ENCODE data around the gene ASPSCR1.

The ASPSCR1 gene

DNA sequence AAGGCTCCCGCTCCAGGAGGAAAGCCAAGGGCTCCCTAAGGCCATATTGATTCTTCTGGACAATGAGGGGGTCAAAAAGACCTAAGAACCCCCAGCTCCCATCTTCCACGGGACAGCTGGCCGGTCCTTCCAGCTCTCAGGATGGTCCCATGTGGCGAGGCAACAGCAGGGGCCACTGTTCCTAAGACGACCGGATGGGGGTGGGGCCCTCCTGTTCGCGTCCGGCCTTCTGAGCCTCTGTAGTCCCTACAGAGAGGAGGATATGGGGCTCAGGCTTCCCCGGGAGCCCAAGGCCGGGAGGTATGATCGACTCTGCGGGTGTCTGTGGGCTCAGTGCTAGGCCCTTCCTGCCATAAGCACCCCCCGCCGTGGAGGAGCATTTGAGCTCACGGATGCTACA, 66.1 kb downstream of the ASPSCR1 start:
- TF ChIP-seq, protein P1, sequence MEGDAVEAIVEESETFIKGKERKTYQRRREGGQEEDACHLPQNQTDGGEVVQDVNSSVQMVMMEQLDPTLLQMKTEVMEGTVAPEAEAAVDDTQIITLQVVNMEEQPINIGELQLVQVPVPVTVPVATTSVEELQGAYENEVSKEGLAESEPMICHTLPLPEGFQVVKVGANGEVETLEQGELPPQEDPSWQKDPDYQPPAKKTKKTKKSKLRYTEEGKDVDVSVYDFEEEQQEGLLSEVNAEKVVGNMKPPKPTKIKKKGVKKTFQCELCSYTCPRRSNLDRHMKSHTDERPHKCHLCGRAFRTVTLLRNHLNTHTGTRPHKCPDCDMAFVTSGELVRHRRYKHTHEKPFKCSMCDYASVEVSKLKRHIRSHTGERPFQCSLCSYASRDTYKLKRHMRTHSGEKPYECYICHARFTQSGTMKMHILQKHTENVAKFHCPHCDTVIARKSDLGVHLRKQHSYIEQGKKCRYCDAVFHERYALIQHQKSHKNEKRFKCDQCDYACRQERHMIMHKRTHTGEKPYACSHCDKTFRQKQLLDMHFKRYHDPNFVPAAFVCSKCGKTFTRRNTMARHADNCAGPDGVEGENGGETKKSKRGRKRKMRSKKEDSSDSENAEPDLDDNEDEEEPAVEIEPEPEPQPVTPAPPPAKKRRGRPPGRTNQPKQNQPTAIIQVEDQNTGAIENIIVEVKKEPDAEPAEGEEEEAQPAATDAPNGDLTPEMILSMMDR (IDR thresholded peaks at IDR 0.05; ENCODE audit: low read length, missing control alignments), result no peak
- no peak for DNase-seq (ENCODE audit: low read depth)
- H3K4me3 ChIP-seq (replicated peaks; ENCODE audit: low read depth, low read length), result no peak overlapping the region

DNA sequence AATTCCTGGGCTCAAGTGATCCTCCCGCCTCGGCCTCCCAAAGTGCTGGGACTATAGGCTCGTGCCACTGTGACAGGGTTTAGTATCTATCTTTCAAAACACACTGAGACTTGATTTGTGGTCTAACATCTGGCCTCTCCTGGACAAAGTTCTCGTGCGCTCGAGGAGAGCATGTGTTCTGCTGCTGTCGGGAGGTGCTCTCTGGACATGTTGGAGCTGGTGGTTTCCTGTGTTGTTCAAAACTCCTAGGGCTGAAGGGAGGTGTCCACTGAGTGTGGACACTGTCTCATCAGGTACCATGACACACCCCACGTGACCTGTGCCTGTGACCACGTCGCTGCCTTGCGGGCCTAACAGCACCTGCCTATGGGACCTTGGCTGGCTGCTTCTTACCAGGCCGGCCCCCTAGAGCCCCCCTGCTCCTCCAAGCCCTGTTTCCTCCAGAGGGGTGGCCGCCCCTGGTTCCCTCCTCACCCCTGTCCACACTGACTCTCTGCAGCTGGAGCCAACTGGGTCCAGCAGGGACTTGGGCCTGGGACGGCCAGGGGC, 68.6 kb downstream of the ASPSCR1 start:
- DNase-seq (ENCODE audit: low read depth), result no peak
- TF ChIP-seq, protein P1 (IDR thresholded peaks at IDR 0.05; ENCODE audit: low read length, missing control alignments), result no peak
- no peak overlapping the region for H3K4me3 ChIP-seq (replicated peaks; ENCODE audit: low read depth, low read length)

DNA sequence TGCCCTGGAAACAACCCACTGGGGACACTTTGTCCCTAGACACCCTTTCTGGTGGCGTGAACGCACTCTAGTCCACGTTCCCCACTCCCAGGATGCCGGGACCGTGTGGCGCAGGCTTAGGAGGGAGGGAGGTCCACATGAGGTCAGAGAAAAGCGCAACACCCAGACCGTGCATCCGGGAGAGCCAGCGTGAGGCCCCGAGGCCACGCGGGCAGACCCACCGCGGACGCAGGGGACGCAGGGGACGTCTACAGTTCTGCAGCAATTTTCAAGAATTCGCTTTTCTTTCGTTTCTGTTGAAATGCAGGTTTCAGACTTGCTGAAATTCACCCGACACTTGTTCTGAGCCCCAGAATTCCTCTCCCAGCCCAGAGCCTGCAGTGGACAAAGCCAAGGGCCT, 69.5 kb downstream of the ASPSCR1 start:
- DNase-seq (ENCODE audit: low read depth), result no peak
- TF ChIP-seq, protein P1 (IDR thresholded peaks at IDR 0.05; ENCODE audit: low read length, missing control alignments), result no peak
- no peak overlapping the region for H3K4me3 ChIP-seq (replicated peaks; ENCODE audit: low read depth, low read length)

DNA sequence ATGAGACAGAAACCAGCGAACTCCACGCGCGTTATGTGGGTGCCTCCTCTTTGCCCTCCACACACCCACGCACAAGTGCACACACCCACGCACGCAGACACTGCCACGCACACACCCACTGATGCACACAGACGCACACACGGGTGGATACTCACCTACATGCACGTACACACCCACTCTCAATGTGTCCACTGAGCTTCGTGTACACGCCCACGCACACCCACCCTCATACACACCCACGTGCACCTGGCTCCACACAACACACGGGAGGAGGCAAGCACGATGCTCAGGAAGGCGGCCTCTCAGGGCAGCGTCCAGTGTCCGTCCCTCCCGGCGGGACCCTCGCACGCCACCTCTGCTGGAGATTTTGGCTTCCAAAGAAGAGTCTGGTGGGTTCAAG, 70.0 kb downstream of the ASPSCR1 start:
- DNase-seq (ENCODE audit: low read depth), result no peak
- H3K4me3 ChIP-seq (replicated peaks; ENCODE audit: low read depth, low read length), result no peak overlapping the region
- TF ChIP-seq, protein P1 (IDR thresholded peaks at IDR 0.05; ENCODE audit: low read length, missing control alignments), result no peak

DNA sequence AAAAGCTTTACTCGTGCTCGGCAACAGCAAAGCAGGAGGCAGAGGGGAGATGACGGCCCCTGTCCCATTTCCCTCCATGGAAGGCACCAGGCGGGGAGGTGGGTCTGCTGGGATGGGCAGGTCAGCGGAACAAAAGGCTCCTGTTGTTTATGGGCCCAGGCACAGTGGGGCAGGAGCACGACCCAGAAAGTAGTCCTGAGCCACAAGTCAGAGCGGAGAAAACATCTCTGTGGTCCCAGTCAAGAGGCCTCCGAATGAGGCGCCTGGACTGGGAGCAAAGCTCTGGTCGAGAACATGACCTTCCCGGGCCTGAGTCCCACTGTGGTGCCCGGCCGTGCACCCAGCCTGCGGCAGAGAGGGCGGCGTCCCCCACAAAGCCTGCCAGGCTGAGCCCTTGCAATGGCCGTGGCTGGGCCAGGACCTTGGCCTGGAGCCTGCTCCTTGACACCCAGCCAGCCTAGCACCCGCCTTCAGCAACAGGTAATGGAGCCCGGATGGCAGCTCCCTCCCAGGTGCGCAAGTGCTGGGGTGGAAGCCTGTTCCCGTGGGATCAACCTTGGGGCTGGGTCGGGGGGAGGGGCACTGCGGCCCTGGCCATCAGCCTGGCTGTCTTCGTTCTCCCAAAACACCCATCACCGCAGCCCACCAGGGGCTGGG, 70.6 kb downstream of the ASPSCR1 start:
- DNase-seq (ENCODE audit: low read depth), result no peak
- TF ChIP-seq, protein P1 (IDR thresholded peaks at IDR 0.05; ENCODE audit: low read length, missing control alignments), result no peak
- H3K4me3 ChIP-seq (replicated peaks; ENCODE audit: low read depth, low read length), result no peak overlapping the region

DNA sequence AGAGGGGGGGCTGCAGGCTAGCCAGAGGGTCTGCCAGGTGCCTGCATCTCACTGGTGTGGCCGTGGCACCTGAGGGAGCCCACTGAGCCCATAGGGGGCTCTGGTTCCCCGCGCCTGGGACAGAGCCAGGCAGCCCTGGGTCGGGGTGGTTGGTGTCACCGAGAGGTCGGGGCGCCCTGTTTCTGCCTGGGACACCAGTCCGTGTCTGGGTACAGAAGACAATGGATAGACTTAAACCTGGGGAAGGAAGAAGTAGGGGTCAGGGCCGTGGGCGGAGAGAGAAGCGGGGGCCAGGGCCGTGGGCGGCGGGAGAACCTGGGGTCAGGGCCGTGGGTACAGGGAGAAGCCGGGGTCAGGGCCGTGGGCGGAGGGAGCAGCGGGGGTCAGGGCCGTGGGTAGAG, 71.1 kb downstream of the ASPSCR1 start:
- TF ChIP-seq, protein P1 (IDR thresholded peaks at IDR 0.05; ENCODE audit: low read length, missing control alignments), result no peak
- DNase-seq (ENCODE audit: low read depth), result no peak
- H3K4me3 ChIP-seq (replicated peaks; ENCODE audit: low read depth, low read length), result no peak overlapping the region

DNA sequence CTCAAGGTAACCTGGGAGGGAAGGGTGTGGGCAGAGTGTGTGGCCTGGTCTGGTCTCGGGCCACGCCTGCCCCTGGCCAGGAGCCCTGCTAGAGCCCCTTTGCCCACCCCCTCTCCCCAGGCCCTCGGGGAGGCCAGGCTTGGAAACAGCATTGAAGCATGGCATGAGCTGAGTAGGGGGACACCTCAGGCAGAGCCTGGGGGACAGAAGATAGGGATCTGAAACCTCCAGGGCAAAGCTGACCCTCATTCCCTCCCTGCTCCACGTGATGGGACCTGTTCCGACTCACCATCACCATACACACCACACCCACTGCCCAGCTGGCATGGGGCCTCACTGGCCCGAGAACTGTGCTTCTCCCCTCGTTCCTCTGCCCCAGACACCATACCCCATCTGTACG, 71.7 kb downstream of the ASPSCR1 start:
- TF ChIP-seq, protein P1 (IDR thresholded peaks at IDR 0.05; ENCODE audit: low read length, missing control alignments), result no peak
- no peak overlapping the region for H3K4me3 ChIP-seq (replicated peaks; ENCODE audit: low read depth, low read length)
- no peak for DNase-seq (ENCODE audit: low read depth)
